ENCODE results near the gene ZNF14. TPM values are rescaled to one million over a fixed set of nuclear protein-coding genes. Genes with fewer than 3 reads are reported as not detected.

ZNF14 gene
- total and polyA plus RNA-seq, 10 of the 15 experiments (the other 5 are each of a cell fraction or from before 2014, with no cell fraction given), result 2.5 to 7.2 (median 4.6) TPM

DNA sequence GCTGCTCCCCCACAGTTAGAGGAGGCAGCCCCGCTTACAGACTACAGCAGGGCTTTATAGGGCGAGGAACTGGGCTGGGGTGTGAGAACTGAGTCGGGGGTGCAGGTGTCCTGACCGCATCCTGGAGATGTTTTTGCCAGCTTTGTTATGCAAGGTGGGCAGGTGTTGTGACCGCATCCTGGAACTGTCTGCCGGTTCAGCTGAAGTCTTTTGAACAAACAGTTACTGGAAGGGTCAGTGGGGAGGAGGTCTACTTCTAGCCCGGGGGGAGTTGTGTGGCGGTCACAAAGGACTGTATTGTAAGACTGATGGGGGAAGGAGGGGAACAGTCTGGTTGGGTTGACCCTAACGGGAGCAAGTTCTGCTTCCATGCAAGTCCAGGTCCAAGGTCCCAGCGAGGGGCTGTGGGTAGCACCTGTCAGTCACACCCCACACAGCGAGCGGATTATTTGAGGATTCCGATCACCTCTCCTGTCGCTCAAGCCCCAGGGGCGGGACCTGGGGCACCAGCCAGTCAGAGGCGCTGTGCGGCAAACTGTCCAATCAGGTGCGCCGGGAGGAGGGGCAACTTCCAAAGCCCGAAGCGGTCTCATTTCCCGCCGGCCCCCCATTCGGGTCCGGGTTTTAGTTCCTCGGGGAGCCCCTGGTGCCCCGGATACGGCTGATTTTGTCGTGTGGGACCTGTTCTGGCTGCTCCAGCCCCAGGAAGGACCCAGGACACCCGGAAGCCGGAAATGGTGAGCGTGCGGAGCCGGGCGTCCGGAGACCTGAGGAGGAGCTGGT lies 64.5 kb downstream of the ZNF14 start, which contains the start of gene ZNF101 (continued):
- TF ChIP-seq, protein P1, sequence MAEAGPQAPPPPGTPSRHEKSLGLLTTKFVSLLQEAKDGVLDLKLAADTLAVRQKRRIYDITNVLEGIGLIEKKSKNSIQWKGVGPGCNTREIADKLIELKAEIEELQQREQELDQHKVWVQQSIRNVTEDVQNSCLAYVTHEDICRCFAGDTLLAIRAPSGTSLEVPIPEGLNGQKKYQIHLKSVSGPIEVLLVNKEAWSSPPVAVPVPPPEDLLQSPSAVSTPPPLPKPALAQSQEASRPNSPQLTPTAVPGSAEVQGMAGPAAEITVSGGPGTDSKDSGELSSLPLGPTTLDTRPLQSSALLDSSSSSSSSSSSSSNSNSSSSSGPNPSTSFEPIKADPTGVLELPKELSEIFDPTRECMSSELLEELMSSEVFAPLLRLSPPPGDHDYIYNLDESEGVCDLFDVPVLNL (IDR thresholded peaks at IDR 0.05; ENCODE audit: low read depth, low read length), result peak; percentile 81
- TF ChIP-seq WRNIP1 (IDR thresholded peaks at IDR 0.05; ENCODE audit: borderline replicate concordance, low read depth, low read length), result no peak
- TF ChIP-seq, protein P2, sequence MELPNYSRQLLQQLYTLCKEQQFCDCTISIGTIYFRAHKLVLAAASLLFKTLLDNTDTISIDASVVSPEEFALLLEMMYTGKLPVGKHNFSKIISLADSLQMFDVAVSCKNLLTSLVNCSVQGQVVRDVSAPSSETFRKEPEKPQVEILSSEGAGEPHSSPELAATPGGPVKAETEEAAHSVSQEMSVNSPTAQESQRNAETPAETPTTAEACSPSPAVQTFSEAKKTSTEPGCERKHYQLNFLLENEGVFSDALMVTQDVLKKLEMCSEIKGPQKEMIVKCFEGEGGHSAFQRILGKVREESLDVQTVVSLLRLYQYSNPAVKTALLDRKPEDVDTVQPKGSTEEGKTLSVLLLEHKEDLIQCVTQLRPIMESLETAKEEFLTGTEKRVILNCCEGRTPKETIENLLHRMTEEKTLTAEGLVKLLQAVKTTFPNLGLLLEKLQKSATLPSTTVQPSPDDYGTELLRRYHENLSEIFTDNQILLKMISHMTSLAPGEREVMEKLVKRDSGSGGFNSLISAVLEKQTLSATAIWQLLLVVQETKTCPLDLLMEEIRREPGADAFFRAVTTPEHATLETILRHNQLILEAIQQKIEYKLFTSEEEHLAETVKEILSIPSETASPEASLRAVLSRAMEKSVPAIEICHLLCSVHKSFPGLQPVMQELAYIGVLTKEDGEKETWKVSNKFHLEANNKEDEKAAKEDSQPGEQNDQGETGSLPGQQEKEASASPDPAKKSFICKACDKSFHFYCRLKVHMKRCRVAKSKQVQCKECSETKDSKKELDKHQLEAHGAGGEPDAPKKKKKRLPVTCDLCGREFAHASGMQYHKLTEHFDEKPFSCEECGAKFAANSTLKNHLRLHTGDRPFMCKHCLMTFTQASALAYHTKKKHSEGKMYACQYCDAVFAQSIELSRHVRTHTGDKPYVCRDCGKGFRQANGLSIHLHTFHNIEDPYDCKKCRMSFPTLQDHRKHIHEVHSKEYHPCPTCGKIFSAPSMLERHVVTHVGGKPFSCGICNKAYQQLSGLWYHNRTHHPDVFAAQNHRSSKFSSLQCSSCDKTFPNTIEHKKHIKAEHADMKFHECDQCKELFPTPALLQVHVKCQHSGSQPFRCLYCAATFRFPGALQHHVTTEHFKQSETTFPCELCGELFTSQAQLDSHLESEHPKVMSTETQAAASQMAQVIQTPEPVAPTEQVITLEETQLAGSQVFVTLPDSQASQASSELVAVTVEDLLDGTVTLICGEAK (IDR thresholded peaks at IDR 0.05; ENCODE audit: borderline replicate concordance), result peak; percentile 86
- TF ChIP-seq CEBPZ (IDR thresholded peaks at IDR 0.05; ENCODE audit: low read depth, low read length), result peak; percentile 72
- no peak for TF ChIP-seq KDM1A (IDR thresholded peaks at IDR 0.05; ENCODE audit: borderline replicate concordance)
- peak; percentile 84 for TF ChIP-seq IRF3 (IDR thresholded peaks at IDR 0.05)
- peak; percentile 87 for TF ChIP-seq POLR2AphosphoS5 (IDR thresholded peaks at IDR 0.05; ENCODE audit: low read length)
- TF ChIP-seq, protein P3, sequence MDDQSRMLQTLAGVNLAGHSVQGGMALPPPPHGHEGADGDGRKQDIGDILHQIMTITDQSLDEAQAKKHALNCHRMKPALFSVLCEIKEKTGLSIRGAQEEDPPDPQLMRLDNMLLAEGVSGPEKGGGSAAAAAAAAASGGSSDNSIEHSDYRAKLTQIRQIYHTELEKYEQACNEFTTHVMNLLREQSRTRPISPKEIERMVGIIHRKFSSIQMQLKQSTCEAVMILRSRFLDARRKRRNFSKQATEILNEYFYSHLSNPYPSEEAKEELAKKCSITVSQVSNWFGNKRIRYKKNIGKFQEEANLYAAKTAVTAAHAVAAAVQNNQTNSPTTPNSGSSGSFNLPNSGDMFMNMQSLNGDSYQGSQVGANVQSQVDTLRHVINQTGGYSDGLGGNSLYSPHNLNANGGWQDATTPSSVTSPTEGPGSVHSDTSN (IDR thresholded peaks at IDR 0.05; ENCODE audit: insufficient replicate concordance, low read depth, low read length), result peak; percentile 97
- peak; percentile 98 for TF ChIP-seq DPF2 (IDR thresholded peaks at IDR 0.05)
- TF ChIP-seq ZSCAN29 (IDR thresholded peaks at IDR 0.05), result no peak
- peak; percentile 42; the same call in 1 of the 2 replicates for TF ChIP-seq NFIC (IDR thresholded peaks at IDR 0.05; ENCODE audit: low read depth, low read length)
- TF ChIP-seq SREBF1 (IDR thresholded peaks at IDR 0.05; ENCODE audit: low read length), result peak; percentile 60
- TF ChIP-seq EED (IDR thresholded peaks at IDR 0.05; ENCODE audit: low read depth), result peak; percentile 45
- TF ChIP-seq CREB1 (IDR thresholded peaks at IDR 0.05; ENCODE audit: low read depth), result 0 out of 2 replicates have a peak, but pooled peaks have one; percentile 59
- TF ChIP-seq TBL1XR1 (IDR thresholded peaks at IDR 0.05; ENCODE audit: low read depth, low read length), result no peak
- no peak for TF ChIP-seq ZNF384 (IDR thresholded peaks at IDR 0.05; ENCODE audit: borderline replicate concordance, low read depth, low read length)
- TF ChIP-seq, protein P4, sequence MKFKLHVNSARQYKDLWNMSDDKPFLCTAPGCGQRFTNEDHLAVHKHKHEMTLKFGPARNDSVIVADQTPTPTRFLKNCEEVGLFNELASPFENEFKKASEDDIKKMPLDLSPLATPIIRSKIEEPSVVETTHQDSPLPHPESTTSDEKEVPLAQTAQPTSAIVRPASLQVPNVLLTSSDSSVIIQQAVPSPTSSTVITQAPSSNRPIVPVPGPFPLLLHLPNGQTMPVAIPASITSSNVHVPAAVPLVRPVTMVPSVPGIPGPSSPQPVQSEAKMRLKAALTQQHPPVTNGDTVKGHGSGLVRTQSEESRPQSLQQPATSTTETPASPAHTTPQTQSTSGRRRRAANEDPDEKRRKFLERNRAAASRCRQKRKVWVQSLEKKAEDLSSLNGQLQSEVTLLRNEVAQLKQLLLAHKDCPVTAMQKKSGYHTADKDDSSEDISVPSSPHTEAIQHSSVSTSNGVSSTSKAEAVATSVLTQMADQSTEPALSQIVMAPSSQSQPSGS (IDR thresholded peaks at IDR 0.05; ENCODE audit: low read length), result no peak

All from GM12878 (cell line).